DND-41 (cell line): ENCODE data around the gene PNMT.

Experiments
- ATAC-seq: fragments of 200-7000 bp; cut with Tn5 transposase; 3 replicates; pipeline ENCODE4 v1.9.1; 2021; ENCODE audit warnings: low read depth; ENCODE audit not compliant: insufficient read depth
- DNase-seq: peaks from one replicate; pipeline ENCODE4 v3.0.0-alpha.2; 2020
- H2AFZ ChIP-seq: 2 replicates; pipeline ENCODE4 v1.6.0; 2012; ENCODE audit warnings: low read depth, low read length
- H3K27ac ChIP-seq: 2 replicates; pipeline ENCODE4 v1.5.1; 2012; ENCODE audit warnings: low read length, inconsistent platforms
- H3K27me3 ChIP-seq: fragments of 200-600 bp; sonication (generic); 2 replicates; pipeline ENCODE4 v1.6.0; 2012; ENCODE audit warnings: low read length, mild to moderate bottlenecking, inconsistent platforms; ENCODE audit not compliant: insufficient read depth, poor library complexity
- H3K36me3 ChIP-seq: 2 replicates; pipeline ENCODE4 v1.5.1; 2012; ENCODE audit warnings: low read length, inconsistent platforms; ENCODE audit not compliant: insufficient read depth
- H3K4me1 ChIP-seq: 2 replicates; pipeline ENCODE4 v1.5.1; 2012; ENCODE audit warnings: mild to moderate bottlenecking, low read length; ENCODE audit not compliant: insufficient read depth
- H3K4me2 ChIP-seq: 2 replicates; pipeline ENCODE4 v1.6.0; 2012; ENCODE audit warnings: mild to moderate bottlenecking, moderate library complexity, low read length, inconsistent platforms; ENCODE audit not compliant: insufficient read depth
- H3K4me3 ChIP-seq, 2 experiments: fragments of 200-600 bp in 1 of 2; shearing (Covaris generic) in 1 of 2; 2 replicates each; pipeline ENCODE4 v1.5.1; 2012 to 2016; ENCODE audit warnings: inconsistent platforms in 2 of 2, low read length in 2 of 2, mild to moderate bottlenecking in 2 of 2, low read depth in 1 of 2, moderate library complexity in 1 of 2
- H3K79me2 ChIP-seq: 2 replicates; pipeline ENCODE4 v1.6.0; 2012; ENCODE audit warnings: low read length, inconsistent platforms; ENCODE audit not compliant: insufficient read depth
- H3K9ac ChIP-seq: 2 replicates; pipeline ENCODE4 v1.6.0; 2012; ENCODE audit warnings: low read depth, mild to moderate bottlenecking, inconsistent platforms, low read length, moderate library complexity
- H3K9me3 ChIP-seq: 2 replicates; pipeline ENCODE4 v1.5.1; 2012; ENCODE audit warnings: low read length, moderate library complexity, mild to moderate bottlenecking, inconsistent platforms; ENCODE audit not compliant: insufficient read depth, severe bottlenecking
- H4K20me1 ChIP-seq: 2 replicates; pipeline ENCODE4 v1.6.0; 2012; ENCODE audit warnings: low read length; ENCODE audit not compliant: insufficient read depth
- EZH2 ChIP-seq: IDR thresholded peaks from 3 replicates; pipeline ENCODE4 v1.6.1; 2012; ENCODE audit warnings: borderline replicate concordance, low read depth, mild to moderate bottlenecking, moderate library complexity, low read length, inconsistent platforms; ENCODE audit not compliant: severe bottlenecking
- TF ChIP-seq, protein P1 (sequence below): IDR thresholded peaks from 2 replicates; pipeline ENCODE4 v1.5.1; 2012; ENCODE audit warnings: borderline replicate concordance, low read length, moderate library complexity, mild to moderate bottlenecking; ENCODE audit not compliant: poor library complexity, severe bottlenecking; ENCODE audit errors: extremely low read depth

PNMT gene

DNA sequence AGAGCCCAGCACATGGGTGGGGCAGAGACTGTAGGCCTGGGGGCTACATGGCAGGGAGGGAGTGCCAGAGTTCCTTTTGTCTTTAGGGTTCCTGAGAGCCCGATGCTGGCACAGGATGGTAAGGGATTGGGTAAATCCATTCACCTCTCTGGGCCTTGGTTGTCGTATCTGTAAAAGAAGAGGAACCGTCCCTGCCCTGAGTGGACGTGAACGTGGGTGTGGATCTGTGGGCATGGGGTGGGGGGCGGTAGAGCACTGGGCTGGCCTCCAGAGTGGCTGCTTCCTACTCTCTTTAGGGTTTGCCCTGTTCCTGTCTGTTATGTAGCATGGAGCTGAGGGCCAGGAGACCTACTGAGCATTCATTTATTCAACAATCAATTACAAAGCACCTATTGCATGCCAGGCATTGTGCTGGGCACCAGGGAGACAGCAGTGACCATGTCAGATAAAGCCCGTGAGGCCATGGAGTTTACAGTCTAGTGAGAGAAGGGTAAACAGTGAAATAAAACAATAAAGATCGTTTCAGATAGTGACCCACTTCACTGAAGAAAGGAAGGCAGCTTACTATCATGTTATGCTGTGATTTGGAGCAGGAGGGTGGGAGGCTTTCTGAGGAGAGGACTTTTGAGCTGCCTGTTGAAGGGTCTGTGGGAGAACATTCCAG, 16.2 kb upstream of the PNMT start:
- no peak overlapping the region for H2AFZ ChIP-seq
- no peak overlapping the region for H3K4me3 ChIP-seq
- ATAC-seq: no peak
- H3K36me3 ChIP-seq: peaks cover 22% of the 10 kb centered on the region
- TF ChIP-seq EZH2: no peak
- TF ChIP-seq, protein P1, sequence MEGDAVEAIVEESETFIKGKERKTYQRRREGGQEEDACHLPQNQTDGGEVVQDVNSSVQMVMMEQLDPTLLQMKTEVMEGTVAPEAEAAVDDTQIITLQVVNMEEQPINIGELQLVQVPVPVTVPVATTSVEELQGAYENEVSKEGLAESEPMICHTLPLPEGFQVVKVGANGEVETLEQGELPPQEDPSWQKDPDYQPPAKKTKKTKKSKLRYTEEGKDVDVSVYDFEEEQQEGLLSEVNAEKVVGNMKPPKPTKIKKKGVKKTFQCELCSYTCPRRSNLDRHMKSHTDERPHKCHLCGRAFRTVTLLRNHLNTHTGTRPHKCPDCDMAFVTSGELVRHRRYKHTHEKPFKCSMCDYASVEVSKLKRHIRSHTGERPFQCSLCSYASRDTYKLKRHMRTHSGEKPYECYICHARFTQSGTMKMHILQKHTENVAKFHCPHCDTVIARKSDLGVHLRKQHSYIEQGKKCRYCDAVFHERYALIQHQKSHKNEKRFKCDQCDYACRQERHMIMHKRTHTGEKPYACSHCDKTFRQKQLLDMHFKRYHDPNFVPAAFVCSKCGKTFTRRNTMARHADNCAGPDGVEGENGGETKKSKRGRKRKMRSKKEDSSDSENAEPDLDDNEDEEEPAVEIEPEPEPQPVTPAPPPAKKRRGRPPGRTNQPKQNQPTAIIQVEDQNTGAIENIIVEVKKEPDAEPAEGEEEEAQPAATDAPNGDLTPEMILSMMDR: no peak
- peaks cover 55% of the 10 kb centered on the region for H4K20me1 ChIP-seq
- H3K27me3 ChIP-seq: no peaks in the 10 kb centered on the region
- no peaks in the 10 kb centered on the region for H3K9me3 ChIP-seq
- DNase-seq: no peak
- H3K79me2 ChIP-seq: peaks cover 29% of the 10 kb centered on the region
- no peak overlapping the region for H3K9ac ChIP-seq
- H3K4me1 ChIP-seq: no peaks in the 10 kb centered on the region
- no peak overlapping the region for H3K27ac ChIP-seq
- H3K4me2 ChIP-seq: no peak overlapping the region

DNA sequence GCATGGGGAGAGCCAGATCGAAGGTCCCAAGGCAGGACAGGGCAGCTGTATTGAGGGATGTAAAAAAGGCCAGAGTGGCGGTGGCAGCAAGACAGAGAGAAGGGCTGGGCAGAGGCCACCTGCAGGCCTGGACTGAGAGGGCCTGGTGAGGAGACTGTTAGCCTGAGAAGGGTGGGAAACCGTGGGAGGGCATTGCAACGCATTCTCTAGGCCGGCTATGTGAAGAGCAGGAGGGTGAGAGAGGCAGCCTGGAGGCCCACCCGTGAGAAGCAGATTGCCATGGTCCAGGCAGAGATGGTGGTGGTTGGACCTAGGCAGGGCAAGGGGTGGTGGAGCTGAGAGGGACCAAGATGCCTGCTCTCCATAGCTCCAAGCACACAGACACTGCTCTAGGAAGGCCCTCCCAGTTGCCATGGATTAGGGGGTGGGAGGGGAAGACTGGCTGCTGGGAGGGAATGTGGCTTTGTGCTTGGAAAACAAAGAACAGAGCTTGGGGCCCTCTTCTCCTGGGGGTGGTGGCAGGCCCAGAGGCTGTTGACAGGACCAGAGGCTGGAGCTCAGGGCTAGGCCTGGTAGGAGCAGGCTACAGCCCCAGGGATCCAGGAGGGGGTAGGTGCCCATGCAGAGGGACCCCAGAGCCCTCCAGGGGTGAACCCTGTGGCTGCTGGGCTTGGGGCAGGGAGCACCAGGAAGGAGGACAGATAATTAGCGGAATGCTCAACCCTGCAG, 15.5 kb upstream of the PNMT start:
- H4K20me1 ChIP-seq: peaks cover 49% of the 10 kb centered on the region
- no peak overlapping the region for H3K9ac ChIP-seq
- DNase-seq: no peak
- H3K27ac ChIP-seq: no peak overlapping the region
- no peaks in the 10 kb centered on the region for H3K27me3 ChIP-seq
- no peak for TF ChIP-seq EZH2
- TF ChIP-seq, protein P1: no peak
- peaks cover 22% of the 10 kb centered on the region for H3K79me2 ChIP-seq
- peaks cover 26% of the 10 kb centered on the region for H3K36me3 ChIP-seq
- H2AFZ ChIP-seq: no peak overlapping the region
- no peak for ATAC-seq
- H3K4me1 ChIP-seq: no peaks in the 10 kb centered on the region
- H3K9me3 ChIP-seq: no peaks in the 10 kb centered on the region
- no peak overlapping the region for H3K4me3 ChIP-seq
- no peak overlapping the region for H3K4me2 ChIP-seq

DNA sequence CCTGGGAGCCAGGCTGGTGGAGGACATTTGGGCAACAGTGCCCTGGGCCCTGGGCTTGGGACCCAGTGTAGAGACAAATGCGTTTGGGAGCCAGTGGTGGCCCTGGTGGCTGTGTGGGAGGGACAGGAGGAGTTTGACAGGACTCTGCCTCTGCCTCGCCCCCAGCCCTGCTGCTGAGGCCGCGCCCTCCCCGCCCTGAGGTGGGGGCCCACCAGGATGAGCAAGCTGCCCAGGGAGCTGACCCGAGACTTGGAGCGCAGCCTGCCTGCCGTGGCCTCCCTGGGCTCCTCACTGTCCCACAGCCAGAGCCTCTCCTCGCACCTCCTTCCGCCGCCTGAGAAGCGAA, 15.0 kb upstream of the PNMT start:
- ATAC-seq: no peak
- Histone ChIP-seq H3K9ac (no peak overlapping the region), H3K27me3 (no peaks in the 10 kb centered on the region), H3K4me1 (no peaks in the 10 kb centered on the region), H3K79me2 (peaks cover 22% of the 10 kb centered on the region), H3K36me3 (peaks cover 31% of the 10 kb centered on the region), H3K4me2 (no peak overlapping the region), H3K4me3 (no peak overlapping the region), H3K9me3 (no peaks in the 10 kb centered on the region), H4K20me1 (peaks cover 49% of the 10 kb centered on the region), H2AFZ (no peak overlapping the region), H3K27ac (no peak overlapping the region)
- TF ChIP-seq, protein P1: no peak
- no peak for TF ChIP-seq EZH2
- no peak for DNase-seq
